Testis (tissue), 3 donors: Measurements from ENCODE around the gene PNPLA6. TPM values are rescaled to one million over a fixed set of nuclear protein-coding genes. Genes with fewer than 3 reads are reported as not detected.

Source experiments
- DNase-seq: peaks from one replicate; pipeline ENCODE4 v3.0.0-alpha.2; 2019
- H3K27ac ChIP-seq, 2 donors: fragments of 200-600 bp; sonication (generic); one replicate each; pipeline ENCODE4 v1.5.1; 2019
- H3K27me3 ChIP-seq: fragments of 200-600 bp; sonication (generic); one replicate; pipeline ENCODE4 v1.5.1; 2019
- H3K36me3 ChIP-seq: fragments of 200-600 bp; sonication (generic); one replicate; pipeline ENCODE4 v1.5.1; 2017; ENCODE audit warnings: low read depth; ENCODE audit errors: missing control alignments
- H3K4me1 ChIP-seq: fragments of 200-600 bp; sonication (generic); one replicate; pipeline ENCODE4 v1.5.1; 2019
- H3K4me3 ChIP-seq, 2 donors: fragments of 200-600 bp; sonication (generic); one replicate each; pipeline ENCODE4 v1.5.1; 2017 to 2019
- H3K9me3 ChIP-seq: fragments of 200-600 bp; sonication (generic); one replicate; pipeline ENCODE4 v1.5.1; 2017
- CTCF ChIP-seq, 3 experiments: fragments of 450-650 bp in 2 of 3; fragments of 200-600 bp in 1 of 3; sonication (generic) in 1 of 3; IDR thresholded peaks; one replicate each; pipeline ENCODE4 v1.5.1; 2016 to 2019; ENCODE audit warnings: antibody characterized with exemption in 3 of 3, mild to moderate bottlenecking in 2 of 3, moderate library complexity in 1 of 3
- POLR2A ChIP-seq: fragments of 450-650 bp; IDR thresholded peaks from one replicate; pipeline ENCODE4 v1.6.1; 2017; ENCODE audit warnings: antibody characterized with exemption, mild to moderate bottlenecking, moderate library complexity
- WGBS, 2 donors: methylation state at CpG; one replicate each; pipeline ENCODE4 v1.1.5; 2018; 5-methylcytosine and 5-hydroxymethylcytosine counted together
- intact Hi-C: fragments of 100-400 bp; cut with DNase I; formaldehyde crosslinking; loops from one replicate; pipeline ENCODE4 v1.15.1; 2023; ENCODE audit warnings: low total_unique reads
- polyA plus RNA-seq: library from polyadenylated mRNA; stranded (reverse); fragments of 350-450 nt; fragmentation: Illumina TruSeq; extraction: RNeasy Lipid Tissue Mini Kit (QIAGEN cat#74804); gene quantifications from one replicate; pipeline ENCODE4 v1.2.3, GENCODE V29; 2014; ENCODE audit warnings: low read depth, low replicate concordance; ENCODE audit not compliant: insufficient read depth
- small RNA-seq, 2 donors: library from RNA; depleted of rRNA; stranded (forward); fragments of <200 nt; gene quantifications; one replicate each; pipeline ENCODE3, GENCODE V24; 2016
- total RNA-seq, 2 donors: library from RNA; depleted of rRNA; stranded (reverse); fragments of >200 nt; gene quantifications; one replicate each; pipeline ENCODE4 v1.2.3, GENCODE V29; 2016

The PNPLA6 gene
- total and polyA plus RNA-seq, 3 donors from 2014 or later: 109 to 153 (median 143) TPM

- no peaks in the 10 kb centered on the region for H3K27me3 ChIP-seq
- DNase-seq: no peak
- no peaks in the 10 kb centered on the region for H3K9me3 ChIP-seq
- intact Hi-C loops: no loop called here
- no peaks in the 10 kb centered on the region for H3K36me3 ChIP-seq
- TF ChIP-seq CTCF (IDR thresholded peaks at IDR 0.05): no peak
- no peak for TF ChIP-seq POLR2A
- 63 to 68% methylated on average over 11 to 17 of the region's 17 CpGs for WGBS, 2 donors
- H3K4me1 ChIP-seq: peaks cover 33% of the 10 kb centered on the region
- no peak overlapping the region for H3K27ac ChIP-seq
- peak overlapping the region; percentile 5 to 31 for H3K4me3 ChIP-seq
Measured at GRCh38 chr19:7606289-7606688, 70.8 kb downstream of the PNPLA6 start.

GRCh38 chr19:7607212-7607873, 71.8 kb downstream of the PNPLA6 start:
- no peak for TF ChIP-seq POLR2A
- TF ChIP-seq CTCF (IDR thresholded peaks at IDR 0.05): no peak
- no peak for DNase-seq
- Histone ChIP-seq H3K27me3 (no peaks in the 10 kb centered on the region), H3K27ac (no peak overlapping the region), H3K4me3 (no peak overlapping the region), H3K36me3 (no peaks in the 10 kb centered on the region), H3K9me3 (no peaks in the 10 kb centered on the region), H3K4me1 (peaks cover 29% of the 10 kb centered on the region)
- intact Hi-C loops: no loop called here
- WGBS, 2 donors: 71 to 74% methylated on average over 5 to 9 of the region's 10 CpGs

GRCh38 chr19:7607874-7608560, 72.5 kb downstream of the PNPLA6 start:
- H3K9me3 ChIP-seq: no peaks in the 10 kb centered on the region
- no peaks in the 10 kb centered on the region for H3K27me3 ChIP-seq
- H3K4me1 ChIP-seq: peaks cover 25% of the 10 kb centered on the region
- H3K4me3 ChIP-seq: no peak overlapping the region
- no peak for DNase-seq
- 81 to 86% methylated on average over 19 to 25 of the region's 25 CpGs for WGBS, 2 donors
- no peak for TF ChIP-seq POLR2A
- TF ChIP-seq CTCF (IDR thresholded peaks at IDR 0.05): no peak
- no peak overlapping the region for H3K27ac ChIP-seq
- H3K36me3 ChIP-seq: no peaks in the 10 kb centered on the region
- intact Hi-C loops: no loop called here

- Histone ChIP-seq H3K4me3 (no peak overlapping the region), H3K27ac (no peak overlapping the region), H3K27me3 (no peaks in the 10 kb centered on the region), H3K4me1 (peaks cover 14% of the 10 kb centered on the region), H3K36me3 (no peaks in the 10 kb centered on the region), H3K9me3 (no peaks in the 10 kb centered on the region)
- intact Hi-C loops: no loop called here
- no peak for DNase-seq
- WGBS, 2 donors: 83 to 89% methylated on average over 14 to 29 of the region's 31 CpGs
- TF ChIP-seq POLR2A (no peak), CTCF (IDR thresholded peaks at IDR 0.05) (no peak)
Measured at GRCh38 chr19:7610491-7611240, 75.1 kb downstream of the PNPLA6 start.

Small RNA genes within 50 kb of the gene (small RNA-seq; reads per million reads assigned to genes)
- 0 reads per million in 2 donors for gene AC008878.2

Other genes starting within 250 kb of the PNPLA6 start
- gene INSR, start 241.3 kb upstream of the PNPLA6 start, total RNA-seq: 10 to 100 TPM; 85.1 to 96.5 TPM
- 9.3 TPM for gene INSR, start 241.3 kb upstream of the PNPLA6 start, polyA plus RNA-seq
- 10 to 100 TPM; 33.4 to 42.7 TPM for gene ARHGEF18, start 186.8 kb upstream of the PNPLA6 start, total RNA-seq
- 17.9 TPM for gene ARHGEF18, start 186.8 kb upstream of the PNPLA6 start, polyA plus RNA-seq
- gene PEX11G, start 46.7 kb upstream of the PNPLA6 start, total RNA-seq: 10 to 100 TPM; 12.3 to 20.9 TPM
- gene PEX11G, start 46.7 kb upstream of the PNPLA6 start, polyA plus RNA-seq: 26.0 TPM
- gene ZNF358, start 19.6 kb upstream of the PNPLA6 start, total RNA-seq: 10 to 100 TPM; 28.7 to 35.9 TPM
- 21.0 TPM for gene ZNF358, start 19.6 kb upstream of the PNPLA6 start, polyA plus RNA-seq
- gene MCOLN1, start 13.1 kb upstream of the PNPLA6 start, total RNA-seq: 10 to 100 TPM; 17.7 to 26.9 TPM
- gene MCOLN1, start 13.1 kb upstream of the PNPLA6 start, polyA plus RNA-seq: 15.2 TPM
- 100 to 1,000 TPM in 1 of 2 donors, 10 to 100 TPM in 1; 64.7 to 104 TPM for gene CAMSAP3, start 60.1 kb downstream of the PNPLA6 start, total RNA-seq
- 32.4 TPM for gene CAMSAP3, start 60.1 kb downstream of the PNPLA6 start, polyA plus RNA-seq
- gene XAB2, start 93.8 kb downstream of the PNPLA6 start, total RNA-seq: 100 to 1,000 TPM in 1 of 2 donors, 10 to 100 TPM in 1; 97.2 to 128 TPM
- 90.3 TPM for gene XAB2, start 93.8 kb downstream of the PNPLA6 start, polyA plus RNA-seq
- 10 to 100 TPM; 25.3 to 26.9 TPM for gene PET100, start 94.1 kb downstream of the PNPLA6 start, total RNA-seq
- gene PET100, start 94.1 kb downstream of the PNPLA6 start, polyA plus RNA-seq: 64.0 TPM
- 100 to 1,000 TPM in 1 of 2 donors, 10 to 100 TPM in 1; 38.2 to 130 TPM for gene PCP2, start 98.0 kb downstream of the PNPLA6 start, total RNA-seq
- 164 TPM for gene PCP2, start 98.0 kb downstream of the PNPLA6 start, polyA plus RNA-seq
- 100 to 1,000 TPM; 155 to 156 TPM for gene STXBP2, start 101.4 kb downstream of the PNPLA6 start, total RNA-seq
- gene STXBP2, start 101.4 kb downstream of the PNPLA6 start, polyA plus RNA-seq: 135 TPM
- not detected for gene RETN, start 133.3 kb downstream of the PNPLA6 start, total RNA-seq
- gene RETN, start 133.3 kb downstream of the PNPLA6 start, polyA plus RNA-seq: 1.9 TPM
- gene MCEMP1, start 141.4 kb downstream of the PNPLA6 start, total RNA-seq: not detected
- not detected for gene MCEMP1, start 141.4 kb downstream of the PNPLA6 start, polyA plus RNA-seq
- 100 to 1,000 TPM; 194 to 226 TPM for gene TRAPPC5, start 145.1 kb downstream of the PNPLA6 start, total RNA-seq
- gene TRAPPC5, start 145.1 kb downstream of the PNPLA6 start, polyA plus RNA-seq: 214 TPM
- under 1 TPM; 0.79 to 0.87 TPM for gene FCER2, start 166.4 kb downstream of the PNPLA6 start, total RNA-seq
- 1.1 TPM for gene FCER2, start 166.4 kb downstream of the PNPLA6 start, polyA plus RNA-seq
- gene CLEC4G, start 196.4 kb downstream of the PNPLA6 start, total RNA-seq: 1 to 10 TPM in 1 of 2 donors, not detected in 1; 1.2 TPM
- 0.71 TPM for gene CLEC4G, start 196.4 kb downstream of the PNPLA6 start, polyA plus RNA-seq
- gene CD209, start 211.8 kb downstream of the PNPLA6 start, total RNA-seq: under 1 TPM; 0.55 to 0.74 TPM
- gene CD209, start 211.8 kb downstream of the PNPLA6 start, polyA plus RNA-seq: 5.0 TPM
- gene CLEC4M, start 227.5 kb downstream of the PNPLA6 start, total RNA-seq: 10 to 100 TPM in 1 of 2 donors, 1 to 10 TPM in 1; 9.4 to 14.9 TPM
- gene CLEC4M, start 227.5 kb downstream of the PNPLA6 start, polyA plus RNA-seq: 14.5 TPM